ENCODE measurements around the gene PDCD6IP. TPM values are rescaled to one million over a fixed set of nuclear protein-coding genes. Genes with fewer than 3 reads are reported as not detected.
"Not testable (repeated sequence)": the region's sequence is repeated elsewhere in the genome, so short reads cannot be mapped to it uniquely, and the experiment has no call there.

PDCD6IP gene
- total RNA-seq, 1 donor from 2014 or later, result 170 TPM

GRCh38 chr3:33791477-33792166 lies 6.8 kb upstream of the PDCD6IP start:
- intact Hi-C loops (cut with micrococcal nuclease), result no loop called here

- intact Hi-C loops (cut with micrococcal nuclease), result no loop called here
These were observed 6.1 kb upstream of the PDCD6IP start for GRCh38 chr3:33792167-33792892.

- intact Hi-C loops (cut with micrococcal nuclease), result no loop called here
These were observed 3.3 kb upstream of the PDCD6IP start for GRCh38 chr3:33795131-33795530.

GRCh38 chr3:33795856-33796536 lies 2.4 kb upstream of the PDCD6IP start:
- intact Hi-C loops (cut with micrococcal nuclease), result no loop called here

- intact Hi-C loops (cut with micrococcal nuclease), result loop anchor here (1.0 kb wide), 4 partner anchors 80 to 1113 kb away; partner anchors contain the start of genes CLASP2, CNOT10, GLB1 and TMPPE
These were observed 365 bp upstream of the PDCD6IP start for GRCh38 chr3:33798113-33798417.

- intact Hi-C loops (cut with micrococcal nuclease), result no loop called here
These were observed 747 bp downstream of the PDCD6IP start for GRCh38 chr3:33799202-33799551.

GRCh38 chr3:33803252-33803651 lies 4.8 kb downstream of the PDCD6IP start:
- intact Hi-C loops (cut with micrococcal nuclease), result no loop called here

- intact Hi-C loops (cut with micrococcal nuclease), result no loop called here
These were observed 5.6 kb downstream of the PDCD6IP start for GRCh38 chr3:33803894-33804526.

- intact Hi-C loops (cut with micrococcal nuclease), result no loop called here
These were observed 8.8 kb downstream of the PDCD6IP start for GRCh38 chr3:33807191-33807590.

GRCh38 chr3:33808559-33808958 lies 10.1 kb downstream of the PDCD6IP start:
- intact Hi-C loops (cut with micrococcal nuclease), result no loop called here

GRCh38 chr3:33810545-33810944 lies 12.1 kb downstream of the PDCD6IP start:
- intact Hi-C loops (cut with micrococcal nuclease), result no loop called here

GRCh38 chr3:33821989-33822388 lies 23.6 kb downstream of the PDCD6IP start:
- intact Hi-C loops (cut with micrococcal nuclease), result no loop called here

- intact Hi-C loops (cut with micrococcal nuclease), result no loop called here
These were observed 25.4 kb downstream of the PDCD6IP start for GRCh38 chr3:33823821-33824220.

GRCh38 chr3:33825111-33825510 lies 26.7 kb downstream of the PDCD6IP start:
- intact Hi-C loops (cut with micrococcal nuclease), result no loop called here

- intact Hi-C loops (cut with micrococcal nuclease), result no loop called here
These were observed 27.8 kb downstream of the PDCD6IP start for GRCh38 chr3:33826206-33826605.

- intact Hi-C loops (cut with micrococcal nuclease), result no loop called here
These were observed 28.3 kb downstream of the PDCD6IP start for GRCh38 chr3:33826688-33827087.

GRCh38 chr3:33829720-33830119 lies 31.3 kb downstream of the PDCD6IP start:
- intact Hi-C loops (cut with micrococcal nuclease), result no loop called here

GRCh38 chr3:33831053-33831452 lies 32.6 kb downstream of the PDCD6IP start:
- intact Hi-C loops (cut with micrococcal nuclease), result no loop called here

- intact Hi-C loops (cut with micrococcal nuclease), result no loop called here
These were observed 35.1 kb downstream of the PDCD6IP start for GRCh38 chr3:33833408-33834095.

GRCh38 chr3:33834096-33834453 lies 35.6 kb downstream of the PDCD6IP start:
- intact Hi-C loops (cut with micrococcal nuclease), result no loop called here

- intact Hi-C loops (cut with micrococcal nuclease), result not testable (repeated sequence)
These were observed 38.8 kb downstream of the PDCD6IP start for GRCh38 chr3:33837182-33837581.

GRCh38 chr3:33839283-33839682 lies 40.9 kb downstream of the PDCD6IP start:
- intact Hi-C loops (cut with micrococcal nuclease), result no loop called here
